Large intestine (tissue), 3 donors: ENCODE measurements around the gene GALNT17. TPM values are rescaled to one million over a fixed set of nuclear protein-coding genes. Genes with fewer than 3 reads are reported as not detected.

ENCODE experiments used
- DNase-seq, 2 donors: peaks; one replicate each; pipeline versions ENCODE4 v3.0.0 to v3.0.0-alpha.2; 2013
- H3K27ac ChIP-seq: one replicate; pipeline ENCODE4 v1.5.1; 2013; ENCODE audit warnings: low read length
- H3K27me3 ChIP-seq: 2 replicates; pipeline ENCODE4 v1.6.1; 2013; ENCODE audit warnings: low read length; ENCODE audit not compliant: control insufficient read depth, insufficient read depth
- H3K36me3 ChIP-seq: 2 replicates; pipeline ENCODE4 v1.6.1; 2013; ENCODE audit warnings: low read length; ENCODE audit not compliant: control insufficient read depth, insufficient read depth
- H3K4me1 ChIP-seq: one replicate; pipeline ENCODE4 v1.6.1; 2013; ENCODE audit warnings: low read length; ENCODE audit not compliant: control insufficient read depth, insufficient read depth
- H3K4me3 ChIP-seq: one replicate; pipeline ENCODE4 v1.5.1; 2013; ENCODE audit warnings: low read length
- H3K9me3 ChIP-seq: one replicate; pipeline ENCODE4 v1.6.1; 2013; ENCODE audit warnings: mild to moderate bottlenecking, low read depth, low read length, moderate library complexity; ENCODE audit not compliant: control insufficient read depth
- WGBS: methylation state at CpG from one replicate; pipeline ENCODE4 v1.1.5; 2013; ENCODE audit warnings: low lambda C conversion rate; ENCODE audit not compliant: insufficient coverage; 5-methylcytosine and 5-hydroxymethylcytosine counted together
- polyA plus RNA-seq: library from polyadenylated mRNA; unstranded; fragments of 120-200 nt; gene quantifications from one replicate; pipeline ENCODE4 v1.2.1, GENCODE V29; 2013

The GALNT17 gene
- polyA plus RNA-seq, 1 donor: 2.7 TPM

DNA sequence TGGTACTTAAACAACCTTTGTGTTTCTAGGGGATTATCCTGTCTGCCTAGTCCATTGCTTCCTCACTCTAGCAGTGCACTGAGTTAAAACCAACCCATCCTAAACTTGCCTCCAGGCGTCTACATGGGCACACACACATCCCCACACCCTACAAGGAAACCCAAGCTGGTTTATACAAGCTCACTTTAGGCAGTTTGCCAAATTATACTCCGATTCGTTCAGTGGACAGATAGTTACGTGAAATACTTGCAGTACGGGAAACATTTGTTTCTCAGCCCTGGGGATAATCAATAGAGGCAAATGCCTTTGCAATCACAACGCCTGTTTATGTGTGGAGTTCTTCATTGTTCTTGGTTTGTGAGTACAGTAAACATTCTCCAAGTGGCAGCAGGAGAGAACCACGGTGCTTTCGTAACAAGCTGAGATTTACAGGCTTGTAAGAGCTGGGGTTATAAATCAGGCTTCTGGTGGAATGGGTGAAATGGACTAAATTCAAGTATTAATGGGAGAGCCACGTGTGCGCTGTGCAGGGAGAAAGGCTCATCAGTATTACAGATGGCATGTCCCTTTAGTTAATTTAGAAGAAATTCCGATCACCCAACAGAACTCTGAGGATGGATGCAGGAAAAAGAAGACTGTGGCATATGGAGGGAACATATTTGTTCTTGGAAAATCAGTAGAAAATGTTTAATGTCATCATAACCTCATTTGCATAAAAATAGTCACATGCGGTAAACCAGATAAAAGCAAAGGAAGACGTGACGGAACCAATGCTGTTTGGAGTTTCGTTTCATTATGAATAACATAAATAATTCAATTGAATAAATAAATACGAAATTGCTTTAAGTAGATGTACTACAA is 217.1 kb downstream of the GALNT17 start:
- Histone ChIP-seq H3K36me3 (no peaks in the 10 kb centered on the region), H3K27me3 (no peaks in the 10 kb centered on the region), H3K4me1 (no peaks in the 10 kb centered on the region), H3K27ac (no peak overlapping the region), H3K4me3 (no peak overlapping the region), H3K9me3 (no peaks in the 10 kb centered on the region)
- DNase-seq: no peak
- WGBS: 89% methylated on average over 4 of the region's 16 CpGs

DNA sequence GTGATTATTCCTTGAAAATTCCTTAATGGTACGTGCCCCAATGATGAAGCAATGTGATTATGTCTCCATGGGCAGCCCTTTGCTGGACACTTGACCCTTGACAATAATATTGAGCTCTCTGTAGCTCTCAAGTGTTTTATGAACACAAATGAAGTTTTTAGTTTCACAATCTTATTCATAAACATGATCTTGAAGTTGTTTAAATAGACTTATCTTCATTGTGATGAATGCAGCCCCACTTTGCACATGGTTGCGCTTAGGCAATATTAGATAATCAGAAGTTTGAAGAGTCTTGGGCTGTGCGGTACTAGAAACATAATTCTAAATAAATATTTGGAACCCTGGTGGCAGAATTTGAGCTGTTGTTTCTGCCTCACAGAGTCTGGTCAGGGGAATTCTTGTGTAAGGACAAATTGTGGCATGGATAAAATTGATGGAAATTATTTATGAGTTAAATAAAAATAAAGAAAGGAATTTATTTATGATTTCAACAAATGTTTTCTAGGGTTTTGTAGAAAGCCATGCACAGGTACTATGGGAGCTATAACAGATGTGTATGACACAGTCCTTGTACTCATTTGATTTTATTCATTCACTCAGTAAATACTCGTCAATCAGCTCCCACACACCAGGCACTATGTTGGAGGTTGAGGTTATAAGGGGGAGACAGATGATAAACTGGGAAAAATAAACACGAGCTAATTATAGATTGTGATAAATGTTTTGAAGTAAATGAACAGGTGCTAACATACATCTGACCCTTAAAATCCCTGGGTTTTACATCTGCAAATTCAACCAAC is 217.9 kb downstream of the GALNT17 start:
- Histone ChIP-seq H3K4me3 (no peak overlapping the region), H3K36me3 (no peaks in the 10 kb centered on the region), H3K27ac (no peak overlapping the region), H3K9me3 (no peaks in the 10 kb centered on the region), H3K4me1 (no peaks in the 10 kb centered on the region), H3K27me3 (no peaks in the 10 kb centered on the region)
- WGBS: 83% methylated on average over 2 of the region's 5 CpGs
- no peak for DNase-seq

DNA sequence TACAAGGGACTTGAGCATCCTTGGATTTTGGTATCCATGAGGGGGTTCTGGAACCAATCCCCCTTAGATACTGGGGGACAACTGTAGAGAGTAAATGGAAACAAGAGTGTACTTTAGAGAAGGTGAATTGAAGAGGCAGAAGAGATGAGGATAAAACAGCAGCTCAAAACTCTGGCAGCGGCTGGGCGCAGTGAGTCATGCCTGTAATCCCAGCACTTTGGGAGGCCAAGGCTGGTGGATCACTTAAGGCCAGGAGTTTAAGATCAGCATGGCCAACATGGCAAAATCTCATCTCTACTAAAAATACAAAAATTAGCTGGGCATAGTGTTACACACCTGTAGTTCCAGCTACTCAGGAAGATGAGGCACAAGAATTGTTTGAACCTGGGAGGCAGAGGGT is 218.7 kb downstream of the GALNT17 start:
- no peaks in the 10 kb centered on the region for H3K9me3 ChIP-seq
- H3K36me3 ChIP-seq: no peaks in the 10 kb centered on the region
- no peaks in the 10 kb centered on the region for H3K27me3 ChIP-seq
- H3K27ac ChIP-seq: no peak overlapping the region
- no peak for DNase-seq
- H3K4me3 ChIP-seq: no peak overlapping the region
- WGBS: 100% methylated on average over 2 of the region's 2 CpGs
- H3K4me1 ChIP-seq: no peaks in the 10 kb centered on the region

DNA sequence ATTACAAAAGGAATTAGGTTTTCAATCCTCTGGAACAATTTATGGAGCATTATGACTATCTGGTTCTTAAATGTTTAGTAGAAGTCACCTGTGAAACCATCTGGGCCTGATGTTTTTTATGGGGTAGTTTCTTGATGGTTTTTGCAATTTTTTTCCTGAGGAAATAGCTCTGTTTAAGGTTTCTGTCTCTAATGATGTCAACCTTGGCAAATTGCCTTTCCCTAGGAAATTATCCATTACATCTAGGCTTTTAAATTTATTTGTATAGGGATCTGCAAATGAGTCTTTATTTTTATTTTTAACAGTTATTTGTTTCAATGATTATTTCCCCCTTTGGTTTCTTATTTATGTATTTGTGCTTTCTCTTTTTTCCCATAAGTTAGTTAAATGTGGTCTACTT is 222.8 kb downstream of the GALNT17 start:
- Histone ChIP-seq H3K4me3 (no peak overlapping the region), H3K4me1 (no peaks in the 10 kb centered on the region), H3K27me3 (no peaks in the 10 kb centered on the region), H3K27ac (no peak overlapping the region), H3K9me3 (no peaks in the 10 kb centered on the region), H3K36me3 (no peaks in the 10 kb centered on the region)
- DNase-seq: no peak

DNA sequence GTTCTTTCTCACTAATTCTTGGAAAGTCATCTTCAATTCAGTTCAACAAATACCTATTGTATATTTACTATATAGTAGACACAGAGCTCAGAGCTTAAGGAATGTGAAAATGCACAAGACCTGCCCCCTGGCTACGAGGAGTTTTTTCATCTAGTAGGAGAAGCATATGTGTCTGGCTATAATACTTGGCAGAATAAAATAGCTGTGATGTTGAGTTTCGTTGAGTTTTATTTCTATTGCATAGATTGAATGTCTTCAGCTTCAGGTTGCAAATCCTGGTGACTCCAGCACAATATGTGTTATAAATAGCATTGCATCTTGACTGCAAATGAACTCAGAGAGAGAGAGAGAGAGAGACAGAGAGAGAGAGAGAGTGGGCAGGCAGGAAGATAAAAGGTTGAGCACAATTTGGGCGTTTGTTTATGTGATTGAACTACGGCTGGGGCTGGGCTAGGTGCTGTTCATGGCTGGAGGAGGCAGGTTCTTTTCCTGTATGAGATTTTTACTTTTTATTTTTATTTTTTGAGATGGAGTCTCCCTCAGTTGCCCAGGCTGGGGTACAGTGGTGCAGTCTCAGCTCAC is 229.6 kb downstream of the GALNT17 start:
- H3K27ac ChIP-seq: no peak overlapping the region
- no peaks in the 10 kb centered on the region for H3K27me3 ChIP-seq
- H3K4me1 ChIP-seq: no peaks in the 10 kb centered on the region
- no peak overlapping the region for H3K4me3 ChIP-seq
- WGBS: 48% methylated on average over 4 of the region's 4 CpGs
- H3K36me3 ChIP-seq: no peaks in the 10 kb centered on the region
- no peaks in the 10 kb centered on the region for H3K9me3 ChIP-seq
- no peak for DNase-seq

DNA sequence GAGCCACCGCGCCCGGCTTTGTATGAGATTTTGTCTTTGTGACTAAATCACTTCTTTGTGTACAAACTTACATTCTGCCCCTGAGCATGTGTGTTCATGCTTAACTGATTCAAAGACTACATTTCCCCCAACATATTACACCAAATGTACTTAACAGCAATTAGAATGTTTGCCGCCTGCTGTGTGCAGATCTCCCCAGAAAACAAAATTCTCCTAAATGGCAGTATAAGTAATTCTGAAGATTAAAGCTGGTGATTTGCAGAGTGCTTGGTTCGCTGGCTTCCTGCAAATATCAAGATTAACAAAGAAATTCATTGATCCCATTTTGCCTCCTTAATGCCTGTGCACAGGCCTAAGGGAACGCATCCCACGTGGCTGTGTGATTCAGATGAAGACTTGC is 230.3 kb downstream of the GALNT17 start:
- Histone ChIP-seq H3K27me3 (no peaks in the 10 kb centered on the region), H3K27ac (no peak overlapping the region), H3K4me3 (no peak overlapping the region), H3K4me1 (no peaks in the 10 kb centered on the region), H3K36me3 (no peaks in the 10 kb centered on the region), H3K9me3 (no peaks in the 10 kb centered on the region)
- no CpG with 5 or more reads among the region's 7 CpGs for WGBS
- DNase-seq: no peak

DNA sequence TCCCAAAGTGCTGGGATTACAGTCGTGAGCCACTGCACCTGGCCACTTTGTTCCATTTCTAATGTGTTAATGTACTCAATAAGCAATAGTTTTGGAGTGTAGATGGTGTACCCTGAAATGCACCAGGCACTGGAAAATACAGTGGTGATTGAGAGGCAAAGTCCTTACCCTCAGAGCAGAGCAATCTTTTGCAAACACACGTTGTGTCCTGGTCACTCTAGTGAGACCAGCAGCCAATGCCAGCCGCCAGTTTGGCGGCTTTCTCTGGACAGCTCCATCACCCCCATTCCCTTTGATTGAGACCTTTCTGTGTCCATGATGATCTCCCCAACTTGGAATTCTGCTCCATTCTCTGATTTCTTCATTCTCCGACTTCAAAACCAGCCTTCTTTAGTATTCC is 231.3 kb downstream of the GALNT17 start:
- Histone ChIP-seq H3K4me3 (no peak overlapping the region), H3K9me3 (no peaks in the 10 kb centered on the region), H3K36me3 (no peaks in the 10 kb centered on the region), H3K4me1 (no peaks in the 10 kb centered on the region), H3K27ac (no peak overlapping the region), H3K27me3 (no peaks in the 10 kb centered on the region)
- no peak for DNase-seq
- 90% methylated on average over 2 of the region's 5 CpGs for WGBS

DNA sequence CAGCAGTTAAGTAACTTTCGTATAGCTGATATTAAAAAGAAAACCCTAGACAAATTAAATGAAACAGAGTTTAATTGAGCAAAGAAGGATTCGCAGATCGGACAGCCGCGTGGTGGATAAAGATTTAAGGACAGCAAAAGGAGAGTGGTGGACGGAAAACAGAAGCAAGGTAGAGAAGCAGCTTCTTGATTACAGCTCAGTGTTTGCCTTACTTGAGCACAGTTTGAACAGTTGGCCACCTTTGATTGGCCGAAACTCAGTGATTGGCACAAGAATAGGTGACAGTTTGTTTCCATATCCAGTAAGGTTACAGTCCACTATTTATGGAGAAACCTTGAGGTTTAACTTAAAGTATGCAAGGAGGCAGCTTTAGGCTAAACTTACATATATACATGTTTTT is 231.7 kb downstream of the GALNT17 start:
- no peaks in the 10 kb centered on the region for H3K27me3 ChIP-seq
- no peak overlapping the region for H3K4me3 ChIP-seq
- 100% methylated on average over 5 of the region's 7 CpGs for WGBS
- no peaks in the 10 kb centered on the region for H3K4me1 ChIP-seq
- H3K27ac ChIP-seq: no peak overlapping the region
- no peaks in the 10 kb centered on the region for H3K36me3 ChIP-seq
- DNase-seq: no peak
- H3K9me3 ChIP-seq: no peaks in the 10 kb centered on the region

DNA sequence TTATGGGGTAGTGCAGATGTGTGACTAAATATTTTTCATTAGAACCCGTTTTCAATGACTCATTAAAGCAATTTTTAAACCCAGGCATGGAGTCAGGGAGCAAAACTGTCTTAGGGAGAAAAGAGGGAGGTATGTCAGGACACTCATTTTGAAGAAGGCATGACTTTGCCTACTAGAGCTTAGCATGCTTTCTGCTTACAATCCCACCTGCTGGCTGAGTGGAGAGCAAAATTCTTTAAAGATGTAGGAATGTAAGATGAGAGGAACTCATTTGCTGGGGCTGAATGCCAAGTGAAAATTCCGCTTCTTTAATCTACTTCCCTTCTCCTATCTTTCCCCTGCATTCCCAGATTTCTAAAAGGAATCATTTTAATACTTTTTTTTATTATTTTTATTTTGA is 232.6 kb downstream of the GALNT17 start:
- Histone ChIP-seq H3K9me3 (no peaks in the 10 kb centered on the region), H3K27me3 (no peaks in the 10 kb centered on the region), H3K4me1 (no peaks in the 10 kb centered on the region), H3K4me3 (no peak overlapping the region), H3K27ac (no peak overlapping the region), H3K36me3 (no peaks in the 10 kb centered on the region)
- DNase-seq: no peak
- 94% methylated on average over 1 of the region's 2 CpGs for WGBS

DNA sequence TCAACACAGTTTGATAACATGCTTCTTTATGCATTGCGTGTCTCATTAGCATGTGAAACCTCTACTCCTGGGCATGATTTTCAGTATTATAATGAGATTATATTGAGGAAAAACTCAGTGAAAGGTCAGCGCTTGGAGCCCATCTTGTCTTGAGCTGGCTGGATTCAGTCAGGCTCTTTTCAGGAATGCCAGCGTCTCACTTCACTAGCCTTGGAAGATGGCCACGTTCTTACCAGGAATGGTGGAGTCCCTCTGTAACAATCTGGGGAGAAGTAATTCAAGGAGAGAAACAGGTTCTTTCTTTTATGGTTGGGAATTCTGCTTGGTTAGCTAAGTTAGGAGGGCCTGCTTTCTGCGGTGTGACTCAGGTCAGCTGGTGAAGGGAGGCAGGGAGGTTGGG is 241.0 kb downstream of the GALNT17 start:
- WGBS: no CpG with 5 or more reads among the region's 5 CpGs
- Histone ChIP-seq H3K36me3 (no peaks in the 10 kb centered on the region), H3K27ac (no peak overlapping the region), H3K4me1 (no peaks in the 10 kb centered on the region), H3K4me3 (no peak overlapping the region), H3K9me3 (no peaks in the 10 kb centered on the region), H3K27me3 (no peaks in the 10 kb centered on the region)
- DNase-seq: no peak
